Heart left ventricle (tissue), 16 donors: ENCODE results near the gene LAMTOR1. TPM values are rescaled to one million over a fixed set of nuclear protein-coding genes. Genes with fewer than 3 reads are reported as not detected.

Source experiments
- ATAC-seq, 4 donors: fragments of 200-7000 bp; cut with Tn5 transposase; one replicate each; pipeline ENCODE4 v1.9.1; 2020 to 2022; ENCODE audit warnings: moderate library complexity in 4 of 4, mild to moderate bottlenecking in 3 of 4, moderate number of reproducible peaks in 1 of 4
- DNase-seq, 5 donors: peaks; one replicate each; pipeline ENCODE4 v3.0.0-alpha.2; 2020
- H3K27ac ChIP-seq, 12 donors: fragments of 200-600 bp; sonication (generic) in 4 of 12; one replicate each; pipeline versions ENCODE4 v1.5.0 to v1.8.0; 2016 to 2022; ENCODE audit warnings: mild to moderate bottlenecking in 2 of 12
- H3K27me3 ChIP-seq, 9 donors: fragments of 200-600 bp; sonication (generic) in 2 of 9; one replicate each; pipeline versions ENCODE4 v1.5.1 to v1.8.0; 2016 to 2022; ENCODE audit warnings: mild to moderate bottlenecking in 3 of 9
- H3K36me3 ChIP-seq, 9 donors: fragments of 200-600 bp; sonication (generic) in 2 of 9; one replicate each; pipeline versions ENCODE4 v1.5.0 to v1.8.0; 2018 to 2022; ENCODE audit warnings: mild to moderate bottlenecking in 2 of 9
- H3K4me1 ChIP-seq, 12 donors: fragments of 200-600 bp; sonication (generic) in 4 of 12; one replicate each; pipeline versions ENCODE4 v1.5.0 to v1.8.0; 2016 to 2022; ENCODE audit warnings: mild to moderate bottlenecking in 3 of 12
- H3K4me3 ChIP-seq, 12 donors: fragments of 200-600 bp; sonication (generic) in 4 of 12; one replicate each; pipeline versions ENCODE4 v1.5.0 to v1.8.0; 2017 to 2022; ENCODE audit warnings: mild to moderate bottlenecking in 9 of 12, moderate library complexity in 4 of 12
- H3K9me3 ChIP-seq, 12 donors: fragments of 200-600 bp; sonication (generic) in 4 of 12; one replicate each; pipeline versions ENCODE4 v1.5.0 to v1.8.0; 2016 to 2022; ENCODE audit warnings: mild to moderate bottlenecking in 1 of 12
- CTCF ChIP-seq, 12 donors: fragments of 200-600 bp; sonication (generic) in 4 of 12; IDR thresholded peaks; one replicate each; pipeline versions ENCODE4 v1.5.0 to v1.8.0; 2018 to 2022; ENCODE audit warnings: antibody characterized with exemption in 12 of 12, mild to moderate bottlenecking in 5 of 12
- POLR2A ChIP-seq, 2 donors: fragments of 450-650 bp; IDR thresholded peaks; one replicate each; pipeline ENCODE4 v1.6.1; 2017; ENCODE audit warnings: antibody characterized with exemption in 2 of 2, mild to moderate bottlenecking in 2 of 2, moderate library complexity in 2 of 2
- WGBS, 4 donors: extraction: QIAGEN DNeasy Blood & Tissue Kit in 2 of 4; methylation state at CpG; one replicate each; pipeline versions ENCODE4 v1.1.5 to v1.1.7; 2013 to 2018; 5-methylcytosine and 5-hydroxymethylcytosine counted together
- intact Hi-C, 10 donors: fragments of 100-400 bp; cut with DNase I; formaldehyde crosslinking; loops; one replicate each; pipeline versions ENCODE4 v1.11.1 to v1.14.2; 2022
- polyA plus RNA-seq, 2 donors: library from polyadenylated mRNA; stranded (reverse); fragments of 200-250 nt; gene quantifications; one replicate each; pipeline ENCODE4 v1.2.3, GENCODE V29; 2013
- total RNA-seq, 9 donors: library from RNA; depleted of rRNA in 2 of 9; stranded (reverse); fragments of >200 nt in 2 of 9; fragmentation: NEBNext Ultra II Directional in 3 of 9; extraction: Animal tissue kit (Norgen Biotek cat#: 25700) in 3 of 9; gene quantifications; one replicate each; pipeline versions ENCODE4 v1.1.0 to v1.2.4, GENCODE V29; 2016 to 2023
- donor health status: ischemic (EF 13 %, LVEDD 7.1; RV severe dilation, severe dysfunction).
- donor health status: healthy with polysubstance abuse.
- donor health status: DM: no; HTN: yes; CAD: no.
- donor health status: DM: no; HTN: no; CAD: no.
- donor health status: ischemic (EF 25% LVEDD 6.9; RV normal size, moderate dysfunction).
- donor health status: ischemic (EF 25% LVEDD 5.7; RV mildly dilated, moderate dysfunction).
- donor health status: healthy.
- donor health status: DM: yes; HTN: yes; CAD: no.
- donor health status: ischemic (EF 35%, LVEDD 5.7; RV mildly dilated, moderate dysfunction).
- donor health status: nonischemic (EF 11% LVEDD 7.7; RV severe dilation, severe dysfunction).
- donor health status: DM: yes; HTN: yes; CAD: no.
- donor health status: PGD.
- donor health status: ischemic (EF 29% LVEDD 5.4; RV normal size, mild dysfunction).
- donor health status: nonischemic (EF 23%, LVEDD 6.1; RV moderate dilation, normal function).

The LAMTOR1 gene
- total and polyA plus RNA-seq, 11 donors = 68.7 to 159 (median 84.8) TPM

DNA sequence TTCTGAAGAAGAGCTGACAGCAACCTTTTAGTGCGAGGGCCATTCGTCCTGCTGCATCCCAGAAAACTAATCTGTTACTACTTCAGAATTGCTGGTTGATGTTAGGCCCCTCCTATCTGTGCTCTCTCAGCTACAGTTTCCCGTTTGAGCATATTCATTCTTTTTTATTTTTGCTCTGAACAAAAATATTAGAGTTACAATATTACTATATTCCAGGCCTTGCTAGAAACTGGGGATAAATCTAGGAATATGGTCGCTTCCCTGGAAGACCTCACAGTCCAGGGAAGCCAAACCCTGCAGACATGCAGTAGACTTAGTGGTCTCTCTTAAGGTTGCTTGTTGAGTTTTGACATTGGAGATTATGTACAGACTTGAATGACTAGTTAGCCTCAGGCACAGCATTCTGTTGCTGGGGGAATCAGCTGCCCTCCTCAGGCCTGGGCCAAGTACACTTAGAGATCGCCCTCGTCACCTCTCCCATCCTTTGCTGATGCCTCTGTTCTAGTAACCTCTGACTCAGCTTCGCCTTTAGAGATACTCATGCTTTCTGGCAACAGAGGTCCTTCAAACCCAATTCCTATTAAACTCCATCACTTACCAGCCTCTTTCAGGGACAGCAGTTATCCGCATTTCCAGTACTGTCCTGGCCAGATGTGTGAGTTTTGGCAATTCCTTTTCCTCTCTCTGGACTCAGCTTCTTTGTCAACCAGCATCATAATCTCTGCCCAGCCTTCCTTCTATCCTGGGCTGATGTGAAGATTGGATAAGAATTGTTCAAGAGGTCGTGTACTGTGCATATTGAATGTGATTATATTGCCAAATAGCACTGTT, 10.1 kb upstream of the LAMTOR1 start:
- peaks cover 0 to 6% (median 0%) of the 10 kb centered on the region in 9 donors for H3K27me3 ChIP-seq
- H3K9me3 ChIP-seq = no peaks in the 10 kb centered on the region
- peaks cover 0 to 19% (median 11%) of the 10 kb centered on the region in 12 donors for H3K4me1 ChIP-seq
- no peak for ATAC-seq
- intact Hi-C loops = loop anchor here in 7 of 10 donors (1.0 to 10.0 kb wide), 8 partner anchors 10 to 322 kb away; partner anchors contain the start of genes LAMTOR1 (in 4 of the 7), LRRC51 (in 3 of the 7), NUMA1 (in 3 of the 7) and CLPB (in 1 of the 7)
- peak overlapping the region; percentile 47 to 78 (median 70) for H3K4me3 ChIP-seq
- 64 to 67% (median 66%) methylated on average over 9 of the region's 9 CpGs for WGBS, 4 donors
- peak overlapping the region; percentile 91 to 100 (median 98) for H3K27ac ChIP-seq
- peaks cover 0 to 13% (median 0%) of the 10 kb centered on the region in 9 donors for H3K36me3 ChIP-seq
- TF ChIP-seq CTCF (IDR thresholded peaks at IDR 0.05) = peak in 1 of 12 donors; percentile 3
- no peak for TF ChIP-seq POLR2A (IDR thresholded peaks at IDR 0.05)
- DNase-seq = no peak

DNA sequence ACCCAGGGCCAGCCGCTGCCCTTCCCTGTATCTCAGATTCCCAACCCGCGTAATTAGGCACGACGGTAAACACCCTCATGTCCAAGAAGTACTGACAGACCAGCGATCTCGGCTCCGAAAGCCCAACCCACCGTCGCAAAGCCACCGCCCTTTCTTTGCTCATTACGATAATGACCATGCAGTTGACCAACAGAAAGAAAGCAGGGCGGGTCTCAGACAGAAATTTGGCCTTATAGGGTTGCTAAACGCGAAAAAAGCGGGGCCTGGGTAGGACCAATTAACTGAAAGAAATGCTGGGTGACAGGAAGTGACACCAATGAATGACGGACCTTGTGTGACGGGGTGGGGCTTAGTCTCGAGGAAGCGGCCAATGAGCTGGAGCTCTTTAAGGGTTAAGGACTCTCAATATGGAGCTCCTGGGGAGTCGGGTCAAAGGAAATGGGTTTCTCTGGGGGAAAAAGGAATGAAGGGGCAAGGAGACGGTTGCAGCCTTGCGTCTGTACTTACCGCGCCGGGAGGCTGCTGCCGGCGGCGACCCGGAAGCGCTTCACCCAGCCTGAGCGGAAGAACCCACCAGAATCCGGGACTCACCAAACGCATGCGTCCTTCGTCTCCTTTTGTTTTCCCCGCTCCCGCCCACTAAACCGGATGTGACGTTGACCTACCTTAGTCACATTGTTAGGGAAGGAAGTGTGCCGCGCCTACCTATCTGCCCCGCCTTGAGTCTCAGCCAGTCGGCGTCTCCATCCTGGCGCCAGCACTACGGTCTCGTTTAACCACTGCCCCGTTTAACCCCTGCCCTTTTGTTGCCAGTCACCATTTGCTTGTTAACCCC, 9.3 kb upstream of the LAMTOR1 start, which contains the start of gene ANAPC15:
Gene ANAPC15, minus strand, starts transcription at position 553 of the 835 bp plus-strand sequence. CDS start 1,419 bp downstream, outside the sequence.
- no peaks in the 10 kb centered on the region for H3K9me3 ChIP-seq
- H3K27me3 ChIP-seq = no peaks in the 10 kb centered on the region
- TF ChIP-seq POLR2A (IDR thresholded peaks at IDR 0.05) (peak; percentile 87 to 98), CTCF (IDR thresholded peaks at IDR 0.05) (peak in 1 of 12 donors; percentile 16)
- peaks cover 0 to 13% (median 0%) of the 10 kb centered on the region in 9 donors for H3K36me3 ChIP-seq
- intact Hi-C loops = loop anchor here in 7 of 10 donors (1.0 to 10.0 kb wide), 8 partner anchors 9 to 322 kb away; partner anchors contain the start of genes LAMTOR1 (in 4 of the 7), LRRC51 (in 3 of the 7), NUMA1 (in 3 of the 7) and CLPB (in 1 of the 7)
- ATAC-seq (peak; percentile 94 to 96 (median 95)), DNase-seq (peak; percentile 97 to 99 (median 99))
- H3K27ac ChIP-seq = peak within 1 kb of the TSS; percentile 91 to 100 (median 98)
- 0 to 1% (median 0%) methylated on average over 49 of the region's 49 CpGs for WGBS, 4 donors
- peaks cover 0 to 19% (median 11%) of the 10 kb centered on the region in 12 donors for H3K4me1 ChIP-seq
- H3K4me3 ChIP-seq = peak within 1 kb of the TSS; percentile 47 to 78 (median 70)

DNA sequence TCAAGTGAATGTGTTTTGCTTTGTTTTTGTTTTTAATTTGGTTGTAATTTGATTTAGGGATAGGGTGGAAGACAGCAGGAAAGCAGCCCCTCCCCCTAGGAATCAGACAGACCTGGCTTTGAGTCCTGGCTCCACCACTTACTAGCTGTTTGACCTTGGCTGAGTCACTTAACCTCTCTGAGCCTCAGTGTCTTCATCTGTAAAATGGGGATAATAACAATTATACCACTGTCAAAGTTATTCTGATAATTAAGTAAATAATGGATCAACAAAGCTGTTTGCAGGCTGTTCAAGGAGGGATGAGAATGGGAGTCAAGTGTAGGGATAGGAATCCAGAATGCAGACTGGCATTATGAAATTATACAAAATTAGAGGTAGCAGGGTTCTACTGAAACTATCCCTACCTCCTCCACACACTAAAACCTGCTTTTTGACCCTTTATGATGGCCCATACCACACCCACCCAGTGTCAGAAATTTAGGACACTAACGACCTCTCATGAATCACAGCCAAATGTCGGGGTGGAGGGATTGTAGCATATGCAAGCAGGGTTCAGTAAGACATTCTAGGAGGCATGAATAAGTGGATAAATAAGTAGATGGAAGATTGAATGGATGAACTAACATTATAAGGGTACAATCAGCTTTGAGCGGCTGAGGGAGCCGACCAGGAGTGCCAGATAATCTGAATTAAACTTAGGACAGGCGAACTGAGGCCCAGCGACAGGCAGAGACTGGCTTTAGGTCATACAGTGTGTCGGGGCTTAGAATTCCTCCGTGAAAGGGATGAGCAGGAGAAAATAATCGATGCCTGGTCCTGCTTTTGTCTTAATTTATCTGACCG, 8.4 kb upstream of the LAMTOR1 start:
- intact Hi-C loops = loop anchor here in 7 of 10 donors (1.0 to 10.0 kb wide), 8 partner anchors 8 to 323 kb away; partner anchors contain the start of genes LAMTOR1 (in 4 of the 7), LRRC51 (in 3 of the 7), NUMA1 (in 3 of the 7) and CLPB (in 1 of the 7)
- Histone ChIP-seq H3K27me3 (no peaks in the 10 kb centered on the region), H3K27ac (peak overlapping the region; percentile 91 to 100 (median 98)), H3K9me3 (no peaks in the 10 kb centered on the region), H3K4me3 (peak overlapping the region; percentile 15 to 78 (median 70)), H3K4me1 (peaks cover 0 to 19% (median 11%) of the 10 kb centered on the region in 12 donors), H3K36me3 (peaks cover 0 to 13% (median 0%) of the 10 kb centered on the region in 9 donors)
- DNase-seq = no peak
- TF ChIP-seq CTCF (IDR thresholded peaks at IDR 0.05) (no peak), POLR2A (IDR thresholded peaks at IDR 0.05) (no peak)
- 1 to 3% (median 2%) methylated on average over 10 of the region's 10 CpGs for WGBS, 4 donors
- ATAC-seq = peak in 1 of 4 donors; percentile 4
